HepG2 (cell line): ENCODE results near the gene ZBTB46. TPM values are rescaled to one million over a fixed set of nuclear protein-coding genes. Genes with fewer than 3 reads are reported as not detected.
A peak's percentile ranks its signal among the peaks of the same experiment; 100 is the strongest.

ENCODE experiments used
- HDAC1 ChIP-seq: sonication (generic); formaldehyde crosslinking; IDR thresholded peaks from 2 replicates; pipeline ENCODE4 v1.5.1; 2020; ENCODE audit warnings: mild to moderate bottlenecking, missing genetic modification reagents
- HNRNPK ChIP-seq: fragments of 200-400 bp; formaldehyde crosslinking; IDR thresholded peaks from 2 replicates; pipeline ENCODE4 v1.6.1; 2018; ENCODE audit warnings: low read length, low read depth, moderate library complexity, mild to moderate bottlenecking; ENCODE audit not compliant: poor library complexity, severe bottlenecking
- MTF1 ChIP-seq: sonication (generic); formaldehyde crosslinking; IDR thresholded peaks from 2 replicates; pipeline ENCODE4 v1.5.0; 2020; ENCODE audit warnings: missing genetic modification reagents
- NFYC ChIP-seq: IDR thresholded peaks from 2 replicates; pipeline ENCODE4 v1.6.1; 2016; ENCODE audit warnings: missing genetic modification reagents, missing compliant biosample characterization
- PAX8 ChIP-seq: sonication (generic); formaldehyde crosslinking; IDR thresholded peaks from 2 replicates; pipeline ENCODE4 v1.8.0; 2022; ENCODE audit warnings: mild to moderate bottlenecking, missing genetic modification reagents, borderline replicate concordance
- SNAPC2 ChIP-seq: sonication (generic); formaldehyde crosslinking; IDR thresholded peaks from 2 replicates; pipeline ENCODE4 v1.8.1; 2022; ENCODE audit warnings: mild to moderate bottlenecking, missing genetic modification reagents
- TGIF2 ChIP-seq: IDR thresholded peaks from 2 replicates; pipeline ENCODE4 v1.6.1; 2016; ENCODE audit warnings: control low read depth, missing compliant biosample characterization
- U2AF1 ChIP-seq: fragments of 200-400 bp; formaldehyde crosslinking; optimal IDR thresholded peaks from 2 replicates; pipeline ENCODE3; 2017; ENCODE audit warnings: mild to moderate bottlenecking, low read depth, low read length
- YEATS4 ChIP-seq: sonication (generic); formaldehyde crosslinking; IDR thresholded peaks from 2 replicates; pipeline ENCODE4 v1.4.0; 2020; ENCODE audit warnings: missing genetic modification reagents, borderline replicate concordance
- ZNF354B ChIP-seq: sonication (generic); formaldehyde crosslinking; IDR thresholded peaks from 2 replicates; pipeline ENCODE4 v1.8.0; 2022; ENCODE audit warnings: mild to moderate bottlenecking, missing genetic modification reagents
- ZNF446 ChIP-seq: sonication (generic); formaldehyde crosslinking; IDR thresholded peaks from 2 replicates; pipeline ENCODE4 v1.5.0; 2020; ENCODE audit warnings: mild to moderate bottlenecking, missing genetic modification reagents
- ZNF550 ChIP-seq: sonication (generic); formaldehyde crosslinking; IDR thresholded peaks from 2 replicates; pipeline ENCODE4 v1.4.0; 2020; ENCODE audit warnings: mild to moderate bottlenecking, missing genetic modification reagents, borderline replicate concordance
- ZNF605 ChIP-seq: sonication (generic); formaldehyde crosslinking; IDR thresholded peaks from 2 replicates; pipeline ENCODE4 v1.8.0; 2022; ENCODE audit warnings: mild to moderate bottlenecking, missing genetic modification reagents
- ZNF768 ChIP-seq: sonication (generic); formaldehyde crosslinking; IDR thresholded peaks from 2 replicates; pipeline ENCODE4 v1.4.0; 2020; ENCODE audit warnings: missing genetic modification reagents
- ZNF776 ChIP-seq: sonication (generic); formaldehyde crosslinking; IDR thresholded peaks from 2 replicates; pipeline ENCODE4 v1.4.0; 2020; ENCODE audit warnings: mild to moderate bottlenecking, missing genetic modification reagents
- polyA plus RNA-seq, 8 experiments: library from polyadenylated mRNA; depleted of rRNA in 3 of 8; stranded (reverse) in 7 of 8; unstranded in 1 of 8; fragments of >200 nt; fragmentation: Illumina TruSeq in 4 of 8; extraction: Trizol in 4 of 8; gene quantifications; 2 replicates each; pipeline versions ENCODE4 v1.2.1 to v1.2.3, GENCODE V29; 2011 to 2016; ENCODE audit warnings: low read depth in 4 of 8, missing spikeins in 1 of 8, mixed read lengths in 1 of 8; ENCODE audit not compliant: insufficient read depth in 1 of 8
- total RNA-seq, 5 experiments: library from RNA; depleted of rRNA; stranded (reverse); fragments of >200 nt; fragmentation: Illumina TruSeq; extraction: Trizol; gene quantifications; 2 replicates each; pipeline ENCODE4 v1.2.3, GENCODE V29; 2016; ENCODE audit warnings: low read depth in 1 of 5
- TF ChIP-seq, protein P1 (sequence below): sonication (generic); formaldehyde crosslinking; IDR thresholded peaks from 2 replicates; pipeline ENCODE4 v1.8.1; 2023; ENCODE audit warnings: mild to moderate bottlenecking, inconsistent platforms, moderate library complexity, missing genetic modification reagents, borderline replicate concordance
- TF ChIP-seq, protein P2 (sequence below): sonication (generic); formaldehyde crosslinking; conservative IDR thresholded peaks from 2 replicates; pipeline ENCODE4 v1.4.0; 2020; ENCODE audit warnings: mild to moderate bottlenecking, missing genetic modification reagents, moderate library complexity
- TF ChIP-seq, protein P3 (sequence below): sonication (generic); formaldehyde crosslinking; IDR thresholded peaks from 2 replicates; pipeline ENCODE4 v1.5.1; 2020; ENCODE audit warnings: mild to moderate bottlenecking, missing genetic modification reagents, moderate library complexity
- TF ChIP-seq, protein P4 (sequence below): IDR thresholded peaks from 2 replicates; pipeline ENCODE4 v1.6.1; 2016; ENCODE audit warnings: missing compliant biosample characterization, missing genetic modification reagents, borderline replicate concordance

Gene ZBTB46
- total and polyA plus RNA-seq, 2 of the 13 experiments (the other 11 are each of a cell fraction or from before 2014, with no cell fraction given) = 1.6 to 13.5 TPM

DNA sequence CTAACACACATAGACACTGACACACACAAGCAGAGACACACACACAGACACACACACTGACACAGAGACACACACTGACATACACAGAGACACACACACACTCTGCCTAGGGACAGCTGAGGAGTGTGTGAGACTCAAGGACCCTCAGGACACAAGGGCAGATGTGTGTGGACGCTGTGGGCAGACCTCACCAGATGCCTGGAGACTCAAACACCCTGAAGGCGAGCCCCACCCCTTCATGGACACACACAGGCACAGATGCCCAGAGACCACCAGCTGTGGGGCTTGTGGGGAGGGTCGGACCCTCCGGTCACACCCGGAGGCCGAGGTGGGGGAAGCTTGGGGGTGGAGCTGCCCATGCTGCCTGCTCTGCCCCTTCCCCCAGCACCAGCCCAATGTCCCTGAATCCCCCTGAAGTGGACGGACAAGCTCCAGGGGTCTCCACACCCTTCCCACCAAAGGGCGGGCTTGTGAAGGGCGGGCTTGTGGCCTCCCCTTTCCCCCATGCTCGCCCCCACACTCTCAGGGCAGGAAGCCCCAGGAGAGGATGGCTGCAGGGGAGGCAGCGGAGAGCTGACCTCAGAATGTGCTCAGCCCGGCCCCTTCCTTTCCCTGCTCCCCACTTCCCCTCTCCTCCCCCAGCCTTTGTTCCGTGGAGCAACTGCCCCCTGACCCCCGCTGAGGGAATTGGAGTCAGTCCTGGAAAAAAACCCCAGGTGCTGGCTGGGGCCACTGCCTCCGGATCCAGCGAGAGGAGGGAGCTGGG lies 16.4 kb upstream of the ZBTB46 start (continued):
- TF ChIP-seq, protein P1, sequence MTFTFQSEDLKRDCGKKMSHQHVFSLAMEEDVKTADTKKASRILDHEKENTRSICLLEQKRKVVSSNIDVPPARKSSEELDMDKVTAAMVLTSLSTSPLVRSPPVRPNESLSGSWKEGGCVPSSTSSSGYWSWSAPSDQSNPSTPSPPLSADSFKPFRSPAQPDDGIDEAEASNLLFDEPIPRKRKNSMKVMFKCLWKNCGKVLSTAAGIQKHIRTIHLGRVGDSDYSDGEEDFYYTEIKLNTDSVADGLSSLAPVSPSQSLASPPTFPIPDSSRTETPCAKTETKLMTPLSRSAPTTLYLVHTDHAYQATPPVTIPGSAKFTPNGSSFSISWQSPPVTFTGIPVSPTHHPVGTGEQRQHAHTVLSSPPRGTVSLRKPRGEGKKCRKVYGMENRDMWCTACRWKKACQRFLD (CRISPR knock-in tag) = peak; percentile 22; the same call in 1 of the 2 replicates
- TF ChIP-seq TGIF2 (CRISPR knock-in tag) (0 out of 2 replicates have a peak, but pooled peaks have one; percentile 21), ZNF446 (CRISPR knock-in tag) (no peak), PAX8 (CRISPR knock-in tag) (no peak), ZNF354B (CRISPR knock-in tag) (no peak), ZNF605 (CRISPR knock-in tag) (peak; percentile 20; the same call in 1 of the 2 replicates), YEATS4 (CRISPR knock-in tag) (no peak), NFYC (CRISPR knock-in tag) (no peak), ZNF776 (CRISPR knock-in tag) (no peak), SNAPC2 (CRISPR knock-in tag) (no peak), ZNF768 (CRISPR knock-in tag) (no peak), MTF1 (CRISPR knock-in tag) (no peak), HDAC1 (CRISPR knock-in tag) (peak; percentile 64; the same call in 1 of the 2 replicates), U2AF1 (no peak), ZNF550 (CRISPR knock-in tag) (0 out of 2 replicates have a peak, but pooled peaks have one; percentile 16), HNRNPK (peak; percentile 7)
- TF ChIP-seq, protein P2, sequence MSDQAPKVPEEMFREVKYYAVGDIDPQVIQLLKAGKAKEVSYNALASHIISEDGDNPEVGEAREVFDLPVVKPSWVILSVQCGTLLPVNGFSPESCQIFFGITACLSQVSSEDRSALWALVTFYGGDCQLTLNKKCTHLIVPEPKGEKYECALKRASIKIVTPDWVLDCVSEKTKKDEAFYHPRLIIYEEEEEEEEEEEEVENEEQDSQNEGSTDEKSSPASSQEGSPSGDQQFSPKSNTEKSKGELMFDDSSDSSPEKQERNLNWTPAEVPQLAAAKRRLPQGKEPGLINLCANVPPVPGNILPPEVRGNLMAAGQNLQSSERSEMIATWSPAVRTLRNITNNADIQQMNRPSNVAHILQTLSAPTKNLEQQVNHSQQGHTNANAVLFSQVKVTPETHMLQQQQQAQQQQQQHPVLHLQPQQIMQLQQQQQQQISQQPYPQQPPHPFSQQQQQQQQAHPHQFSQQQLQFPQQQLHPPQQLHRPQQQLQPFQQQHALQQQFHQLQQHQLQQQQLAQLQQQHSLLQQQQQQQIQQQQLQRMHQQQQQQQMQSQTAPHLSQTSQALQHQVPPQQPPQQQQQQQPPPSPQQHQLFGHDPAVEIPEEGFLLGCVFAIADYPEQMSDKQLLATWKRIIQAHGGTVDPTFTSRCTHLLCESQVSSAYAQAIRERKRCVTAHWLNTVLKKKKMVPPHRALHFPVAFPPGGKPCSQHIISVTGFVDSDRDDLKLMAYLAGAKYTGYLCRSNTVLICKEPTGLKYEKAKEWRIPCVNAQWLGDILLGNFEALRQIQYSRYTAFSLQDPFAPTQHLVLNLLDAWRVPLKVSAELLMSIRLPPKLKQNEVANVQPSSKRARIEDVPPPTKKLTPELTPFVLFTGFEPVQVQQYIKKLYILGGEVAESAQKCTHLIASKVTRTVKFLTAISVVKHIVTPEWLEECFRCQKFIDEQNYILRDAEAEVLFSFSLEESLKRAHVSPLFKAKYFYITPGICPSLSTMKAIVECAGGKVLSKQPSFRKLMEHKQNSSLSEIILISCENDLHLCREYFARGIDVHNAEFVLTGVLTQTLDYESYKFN (CRISPR knock-in tag) = 0 out of 2 replicates have a peak, but pooled peaks have one; percentile 48
- TF ChIP-seq, protein P3, sequence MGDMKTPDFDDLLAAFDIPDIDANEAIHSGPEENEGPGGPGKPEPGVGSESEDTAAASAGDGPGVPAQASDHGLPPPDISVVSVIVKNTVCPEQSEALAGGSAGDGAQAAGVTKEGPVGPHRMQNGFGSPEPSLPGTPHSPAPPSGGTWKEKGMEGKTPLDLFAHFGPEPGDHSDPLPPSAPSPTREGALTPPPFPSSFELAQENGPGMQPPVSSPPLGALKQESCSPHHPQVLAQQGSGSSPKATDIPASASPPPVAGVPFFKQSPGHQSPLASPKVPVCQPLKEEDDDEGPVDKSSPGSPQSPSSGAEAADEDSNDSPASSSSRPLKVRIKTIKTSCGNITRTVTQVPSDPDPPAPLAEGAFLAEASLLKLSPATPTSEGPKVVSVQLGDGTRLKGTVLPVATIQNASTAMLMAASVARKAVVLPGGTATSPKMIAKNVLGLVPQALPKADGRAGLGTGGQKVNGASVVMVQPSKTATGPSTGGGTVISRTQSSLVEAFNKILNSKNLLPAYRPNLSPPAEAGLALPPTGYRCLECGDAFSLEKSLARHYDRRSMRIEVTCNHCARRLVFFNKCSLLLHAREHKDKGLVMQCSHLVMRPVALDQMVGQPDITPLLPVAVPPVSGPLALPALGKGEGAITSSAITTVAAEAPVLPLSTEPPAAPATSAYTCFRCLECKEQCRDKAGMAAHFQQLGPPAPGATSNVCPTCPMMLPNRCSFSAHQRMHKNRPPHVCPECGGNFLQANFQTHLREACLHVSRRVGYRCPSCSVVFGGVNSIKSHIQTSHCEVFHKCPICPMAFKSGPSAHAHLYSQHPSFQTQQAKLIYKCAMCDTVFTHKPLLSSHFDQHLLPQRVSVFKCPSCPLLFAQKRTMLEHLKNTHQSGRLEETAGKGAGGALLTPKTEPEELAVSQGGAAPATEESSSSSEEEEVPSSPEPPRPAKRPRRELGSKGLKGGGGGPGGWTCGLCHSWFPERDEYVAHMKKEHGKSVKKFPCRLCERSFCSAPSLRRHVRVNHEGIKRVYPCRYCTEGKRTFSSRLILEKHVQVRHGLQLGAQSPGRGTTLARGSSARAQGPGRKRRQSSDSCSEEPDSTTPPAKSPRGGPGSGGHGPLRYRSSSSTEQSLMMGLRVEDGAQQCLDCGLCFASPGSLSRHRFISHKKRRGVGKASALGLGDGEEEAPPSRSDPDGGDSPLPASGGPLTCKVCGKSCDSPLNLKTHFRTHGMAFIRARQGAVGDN = no peak
- TF ChIP-seq, protein P4, sequence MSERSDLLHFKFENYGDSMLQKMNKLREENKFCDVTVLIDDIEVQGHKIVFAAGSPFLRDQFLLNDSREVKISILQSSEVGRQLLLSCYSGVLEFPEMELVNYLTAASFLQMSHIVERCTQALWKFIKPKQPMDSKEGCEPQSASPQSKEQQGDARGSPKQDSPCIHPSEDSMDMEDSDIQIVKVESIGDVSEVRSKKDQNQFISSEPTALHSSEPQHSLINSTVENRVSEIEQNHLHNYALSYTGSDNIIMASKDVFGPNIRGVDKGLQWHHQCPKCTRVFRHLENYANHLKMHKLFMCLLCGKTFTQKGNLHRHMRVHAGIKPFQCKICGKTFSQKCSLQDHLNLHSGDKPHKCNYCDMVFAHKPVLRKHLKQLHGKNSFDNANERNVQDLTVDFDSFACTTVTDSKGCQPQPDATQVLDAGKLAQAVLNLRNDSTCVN (CRISPR knock-in tag) = no peak
